HepG2 (cell line): ENCODE results near the gene ZNF586.
"Not testable (repeated sequence)": the region's sequence is repeated elsewhere in the genome, so short reads cannot be mapped to it uniquely, and the experiment has no call there.

ENCODE experiments used
- SP2 ChIP-seq: sonication (generic); formaldehyde crosslinking; IDR thresholded peaks from 2 replicates; pipeline ENCODE4 v1.5.1; 2020; ENCODE audit warnings: mild to moderate bottlenecking, missing genetic modification reagents
- ZBTB4 ChIP-seq: sonication (generic); formaldehyde crosslinking; IDR thresholded peaks from 2 replicates; pipeline ENCODE4 v1.4.0; 2020; ENCODE audit warnings: missing genetic modification reagents, mild to moderate bottlenecking, borderline replicate concordance
- ZNF431 ChIP-seq: sonication (generic); formaldehyde crosslinking; IDR thresholded peaks from 2 replicates; pipeline ENCODE4 v1.9.0; 2022; ENCODE audit warnings: missing genetic modification reagents, low read depth, mild to moderate bottlenecking, borderline replicate concordance
- ZNF558 ChIP-seq: sonication (generic); formaldehyde crosslinking; IDR thresholded peaks from 2 replicates; pipeline ENCODE4 v1.9.0; 2022; ENCODE audit warnings: mild to moderate bottlenecking, missing genetic modification reagents, borderline replicate concordance

DNA sequence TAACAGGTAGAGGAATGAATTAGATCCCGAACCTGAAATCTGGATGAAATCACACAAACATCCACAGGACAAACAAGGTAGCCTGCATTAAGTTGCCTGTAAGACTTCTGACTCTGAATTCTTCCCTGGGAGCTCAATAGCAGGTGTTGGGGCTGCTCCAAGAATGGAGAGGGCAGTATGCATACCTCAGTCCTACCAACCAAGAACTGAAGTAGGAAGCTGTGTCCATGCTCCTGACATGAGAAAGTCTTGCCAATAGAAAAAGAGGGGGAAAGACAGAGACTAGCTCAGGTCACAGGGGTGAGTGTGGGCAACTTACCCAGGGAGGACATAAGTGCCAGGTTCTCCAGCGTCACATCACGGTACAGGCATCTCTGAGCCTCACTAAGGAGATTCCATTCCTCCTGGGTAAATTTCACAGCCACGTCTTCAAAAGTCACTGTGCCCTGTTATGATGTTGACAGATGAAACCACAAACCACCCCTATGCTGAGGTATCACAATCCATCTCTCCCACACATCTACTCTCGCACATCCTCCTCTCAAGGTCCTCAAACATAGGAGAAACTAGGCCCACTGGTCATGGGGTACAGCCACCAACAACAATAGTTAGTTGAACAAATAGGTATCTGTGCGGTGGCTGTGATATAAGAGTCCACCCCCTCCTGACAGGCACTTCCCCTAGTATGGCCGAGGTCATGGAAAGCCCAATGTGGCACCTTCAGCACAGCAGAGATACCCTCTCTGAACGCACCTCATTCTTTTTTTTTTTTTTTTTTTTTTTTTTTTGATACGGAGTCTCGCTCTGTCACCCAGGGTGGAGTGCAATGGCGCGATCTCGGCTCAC is 43.7 kb downstream of the ZNF586 start:
- TF ChIP-seq SP2, ZBTB4, ZNF558, ZNF431 (CRISPR knock-in tag): not testable (repeated sequence)
